HepG2 (cell line): ENCODE measurements around the gene CX3CR1. TPM values are rescaled to one million over a fixed set of nuclear protein-coding genes. Genes with fewer than 3 reads are reported as not detected.

Experiments
- ARNTL ChIP-seq: sonication (generic); formaldehyde crosslinking; IDR thresholded peaks from 2 replicates; pipeline ENCODE4 v1.4.0; 2020; ENCODE audit warnings: mild to moderate bottlenecking, missing genetic modification reagents
- HDAC6 ChIP-seq: fragments of 200-600 bp; sonication (generic); IDR thresholded peaks from 2 replicates; pipeline ENCODE4 v1.7.0; 2017; ENCODE audit warnings: mild to moderate bottlenecking, antibody characterized with exemption, low read length, low read depth
- KLF16 ChIP-seq, 2 experiments: sonication (generic) in 1 of 2; formaldehyde crosslinking in 1 of 2; IDR thresholded peaks; 2 replicates each; pipeline versions ENCODE4 v1.6.1 to v1.8.0; 2016 to 2023; ENCODE audit warnings: missing genetic modification reagents in 2 of 2, missing compliant biosample characterization in 1 of 2
- MYNN ChIP-seq: sonication (generic); formaldehyde crosslinking; IDR thresholded peaks from 2 replicates; pipeline ENCODE4 v1.4.0; 2020; ENCODE audit warnings: mild to moderate bottlenecking, low read depth, missing genetic modification reagents
- NR2F2 ChIP-seq: IDR thresholded peaks from 2 replicates; pipeline ENCODE4 v1.6.1; 2012; ENCODE audit warnings: low read depth, inconsistent platforms, borderline replicate concordance
- SALL1 ChIP-seq: sonication (generic); formaldehyde crosslinking; IDR thresholded peaks from 2 replicates; pipeline ENCODE4 v1.8.0; 2022; ENCODE audit warnings: mild to moderate bottlenecking, missing genetic modification reagents
- ZNF180 ChIP-seq: sonication (generic); formaldehyde crosslinking; IDR thresholded peaks from 2 replicates; pipeline ENCODE4 v1.4.0; 2020; ENCODE audit warnings: low read depth, missing genetic modification reagents, borderline replicate concordance
- ZNF816 ChIP-seq: sonication (generic); formaldehyde crosslinking; IDR thresholded peaks from 2 replicates; pipeline ENCODE4 v1.8.0; 2022; ENCODE audit warnings: missing genetic modification reagents, mild to moderate bottlenecking, borderline replicate concordance
- polyA plus RNA-seq, 8 experiments: library from polyadenylated mRNA; depleted of rRNA in 3 of 8; stranded (reverse) in 7 of 8; unstranded in 1 of 8; fragments of >200 nt; fragmentation: Illumina TruSeq in 4 of 8; extraction: Trizol in 4 of 8; gene quantifications; 2 replicates each; pipeline versions ENCODE4 v1.2.1 to v1.2.3, GENCODE V29; 2011 to 2016; ENCODE audit warnings: low read depth in 4 of 8, missing spikeins in 1 of 8, mixed read lengths in 1 of 8; ENCODE audit not compliant: insufficient read depth in 1 of 8
- total RNA-seq, 5 experiments: library from RNA; depleted of rRNA; stranded (reverse); fragments of >200 nt; fragmentation: Illumina TruSeq; extraction: Trizol; gene quantifications; 2 replicates each; pipeline ENCODE4 v1.2.3, GENCODE V29; 2016; ENCODE audit warnings: low read depth in 1 of 5
- TF ChIP-seq, protein P1 (sequence below): sonication (generic); formaldehyde crosslinking; IDR thresholded peaks from 2 replicates; pipeline ENCODE4 v1.4.0; 2020; ENCODE audit warnings: mild to moderate bottlenecking, low read depth, missing genetic modification reagents
- TF ChIP-seq, protein P2 (sequence below): IDR thresholded peaks from 2 replicates; pipeline ENCODE4 v1.4.0; 2020; ENCODE audit warnings: mild to moderate bottlenecking, missing genetic modification reagents
- TF ChIP-seq, protein P3 (sequence below): sonication (generic); formaldehyde crosslinking; IDR thresholded peaks from 2 replicates; pipeline ENCODE4 v1.4.0; 2020; ENCODE audit warnings: missing genetic modification reagents, mild to moderate bottlenecking, borderline replicate concordance
- TF ChIP-seq, protein P4 (sequence below): sonication (generic); formaldehyde crosslinking; IDR thresholded peaks from 2 replicates; pipeline ENCODE4 v1.5.0; 2020; ENCODE audit warnings: mild to moderate bottlenecking, missing genetic modification reagents, moderate library complexity
- TF ChIP-seq, protein P5 (sequence below): sonication (generic); formaldehyde crosslinking; IDR thresholded peaks from 2 replicates; pipeline ENCODE4 v1.8.0; 2022; ENCODE audit warnings: mild to moderate bottlenecking, missing genetic modification reagents

The CX3CR1 gene
- total and polyA plus RNA-seq, 2 of the 13 experiments (the other 11 are each of a cell fraction or from before 2014, with no cell fraction given): not detected

DNA sequence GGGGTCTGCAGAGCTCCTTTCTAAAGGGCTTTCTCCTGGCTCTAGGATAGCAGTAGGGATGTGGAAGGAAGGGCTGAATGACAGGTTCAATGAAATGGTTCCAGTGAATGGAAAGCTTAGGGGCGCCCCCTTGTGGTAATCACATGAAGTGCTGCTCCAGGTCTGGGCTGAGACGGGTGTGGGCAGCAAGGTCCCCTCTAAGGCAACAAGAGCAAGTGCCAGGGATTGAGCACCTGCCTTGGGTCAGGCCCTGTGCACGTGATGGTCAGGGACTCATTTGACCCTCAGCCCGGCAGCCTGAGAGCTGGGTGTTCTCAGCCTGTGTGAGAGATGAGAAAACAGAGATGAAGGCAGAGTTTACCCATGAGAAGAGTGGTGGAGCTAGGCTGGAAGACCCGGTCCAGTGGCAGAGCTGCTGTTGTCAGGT lies 12.1 kb upstream of the CX3CR1 start (continued):
- TF ChIP-seq, protein P1, sequence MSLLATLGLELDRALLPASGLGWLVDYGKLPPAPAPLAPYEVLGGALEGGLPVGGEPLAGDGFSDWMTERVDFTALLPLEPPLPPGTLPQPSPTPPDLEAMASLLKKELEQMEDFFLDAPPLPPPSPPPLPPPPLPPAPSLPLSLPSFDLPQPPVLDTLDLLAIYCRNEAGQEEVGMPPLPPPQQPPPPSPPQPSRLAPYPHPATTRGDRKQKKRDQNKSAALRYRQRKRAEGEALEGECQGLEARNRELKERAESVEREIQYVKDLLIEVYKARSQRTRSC (CRISPR knock-in tag): no peak
- TF ChIP-seq, protein P2, sequence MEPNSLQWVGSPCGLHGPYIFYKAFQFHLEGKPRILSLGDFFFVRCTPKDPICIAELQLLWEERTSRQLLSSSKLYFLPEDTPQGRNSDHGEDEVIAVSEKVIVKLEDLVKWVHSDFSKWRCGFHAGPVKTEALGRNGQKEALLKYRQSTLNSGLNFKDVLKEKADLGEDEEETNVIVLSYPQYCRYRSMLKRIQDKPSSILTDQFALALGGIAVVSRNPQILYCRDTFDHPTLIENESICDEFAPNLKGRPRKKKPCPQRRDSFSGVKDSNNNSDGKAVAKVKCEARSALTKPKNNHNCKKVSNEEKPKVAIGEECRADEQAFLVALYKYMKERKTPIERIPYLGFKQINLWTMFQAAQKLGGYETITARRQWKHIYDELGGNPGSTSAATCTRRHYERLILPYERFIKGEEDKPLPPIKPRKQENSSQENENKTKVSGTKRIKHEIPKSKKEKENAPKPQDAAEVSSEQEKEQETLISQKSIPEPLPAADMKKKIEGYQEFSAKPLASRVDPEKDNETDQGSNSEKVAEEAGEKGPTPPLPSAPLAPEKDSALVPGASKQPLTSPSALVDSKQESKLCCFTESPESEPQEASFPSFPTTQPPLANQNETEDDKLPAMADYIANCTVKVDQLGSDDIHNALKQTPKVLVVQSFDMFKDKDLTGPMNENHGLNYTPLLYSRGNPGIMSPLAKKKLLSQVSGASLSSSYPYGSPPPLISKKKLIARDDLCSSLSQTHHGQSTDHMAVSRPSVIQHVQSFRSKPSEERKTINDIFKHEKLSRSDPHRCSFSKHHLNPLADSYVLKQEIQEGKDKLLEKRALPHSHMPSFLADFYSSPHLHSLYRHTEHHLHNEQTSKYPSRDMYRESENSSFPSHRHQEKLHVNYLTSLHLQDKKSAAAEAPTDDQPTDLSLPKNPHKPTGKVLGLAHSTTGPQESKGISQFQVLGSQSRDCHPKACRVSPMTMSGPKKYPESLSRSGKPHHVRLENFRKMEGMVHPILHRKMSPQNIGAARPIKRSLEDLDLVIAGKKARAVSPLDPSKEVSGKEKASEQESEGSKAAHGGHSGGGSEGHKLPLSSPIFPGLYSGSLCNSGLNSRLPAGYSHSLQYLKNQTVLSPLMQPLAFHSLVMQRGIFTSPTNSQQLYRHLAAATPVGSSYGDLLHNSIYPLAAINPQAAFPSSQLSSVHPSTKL (CRISPR knock-in tag): peak; percentile 22; the same call in 1 of the 2 replicates
- TF ChIP-seq, protein P3, sequence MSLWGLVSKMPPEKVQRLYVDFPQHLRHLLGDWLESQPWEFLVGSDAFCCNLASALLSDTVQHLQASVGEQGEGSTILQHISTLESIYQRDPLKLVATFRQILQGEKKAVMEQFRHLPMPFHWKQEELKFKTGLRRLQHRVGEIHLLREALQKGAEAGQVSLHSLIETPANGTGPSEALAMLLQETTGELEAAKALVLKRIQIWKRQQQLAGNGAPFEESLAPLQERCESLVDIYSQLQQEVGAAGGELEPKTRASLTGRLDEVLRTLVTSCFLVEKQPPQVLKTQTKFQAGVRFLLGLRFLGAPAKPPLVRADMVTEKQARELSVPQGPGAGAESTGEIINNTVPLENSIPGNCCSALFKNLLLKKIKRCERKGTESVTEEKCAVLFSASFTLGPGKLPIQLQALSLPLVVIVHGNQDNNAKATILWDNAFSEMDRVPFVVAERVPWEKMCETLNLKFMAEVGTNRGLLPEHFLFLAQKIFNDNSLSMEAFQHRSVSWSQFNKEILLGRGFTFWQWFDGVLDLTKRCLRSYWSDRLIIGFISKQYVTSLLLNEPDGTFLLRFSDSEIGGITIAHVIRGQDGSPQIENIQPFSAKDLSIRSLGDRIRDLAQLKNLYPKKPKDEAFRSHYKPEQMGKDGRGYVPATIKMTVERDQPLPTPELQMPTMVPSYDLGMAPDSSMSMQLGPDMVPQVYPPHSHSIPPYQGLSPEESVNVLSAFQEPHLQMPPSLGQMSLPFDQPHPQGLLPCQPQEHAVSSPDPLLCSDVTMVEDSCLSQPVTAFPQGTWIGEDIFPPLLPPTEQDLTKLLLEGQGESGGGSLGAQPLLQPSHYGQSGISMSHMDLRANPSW (CRISPR knock-in tag): no peak
- TF ChIP-seq KLF16 (CRISPR knock-in tag; IDR thresholded peaks at IDR 0.05) (peak in 1 of 2 experiments; percentile 29; a peak in 1 of 4 replicates), ARNTL (no peak), HDAC6 (no peak), NR2F2 (no peak), SALL1 (CRISPR knock-in tag) (peak; percentile 67), MYNN (CRISPR knock-in tag) (no peak), ZNF180 (CRISPR knock-in tag) (no peak), ZNF816 (CRISPR knock-in tag) (no peak)
- TF ChIP-seq, protein P4, sequence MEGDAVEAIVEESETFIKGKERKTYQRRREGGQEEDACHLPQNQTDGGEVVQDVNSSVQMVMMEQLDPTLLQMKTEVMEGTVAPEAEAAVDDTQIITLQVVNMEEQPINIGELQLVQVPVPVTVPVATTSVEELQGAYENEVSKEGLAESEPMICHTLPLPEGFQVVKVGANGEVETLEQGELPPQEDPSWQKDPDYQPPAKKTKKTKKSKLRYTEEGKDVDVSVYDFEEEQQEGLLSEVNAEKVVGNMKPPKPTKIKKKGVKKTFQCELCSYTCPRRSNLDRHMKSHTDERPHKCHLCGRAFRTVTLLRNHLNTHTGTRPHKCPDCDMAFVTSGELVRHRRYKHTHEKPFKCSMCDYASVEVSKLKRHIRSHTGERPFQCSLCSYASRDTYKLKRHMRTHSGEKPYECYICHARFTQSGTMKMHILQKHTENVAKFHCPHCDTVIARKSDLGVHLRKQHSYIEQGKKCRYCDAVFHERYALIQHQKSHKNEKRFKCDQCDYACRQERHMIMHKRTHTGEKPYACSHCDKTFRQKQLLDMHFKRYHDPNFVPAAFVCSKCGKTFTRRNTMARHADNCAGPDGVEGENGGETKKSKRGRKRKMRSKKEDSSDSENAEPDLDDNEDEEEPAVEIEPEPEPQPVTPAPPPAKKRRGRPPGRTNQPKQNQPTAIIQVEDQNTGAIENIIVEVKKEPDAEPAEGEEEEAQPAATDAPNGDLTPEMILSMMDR (CRISPR knock-in tag): peak; percentile 86
- TF ChIP-seq, protein P5, sequence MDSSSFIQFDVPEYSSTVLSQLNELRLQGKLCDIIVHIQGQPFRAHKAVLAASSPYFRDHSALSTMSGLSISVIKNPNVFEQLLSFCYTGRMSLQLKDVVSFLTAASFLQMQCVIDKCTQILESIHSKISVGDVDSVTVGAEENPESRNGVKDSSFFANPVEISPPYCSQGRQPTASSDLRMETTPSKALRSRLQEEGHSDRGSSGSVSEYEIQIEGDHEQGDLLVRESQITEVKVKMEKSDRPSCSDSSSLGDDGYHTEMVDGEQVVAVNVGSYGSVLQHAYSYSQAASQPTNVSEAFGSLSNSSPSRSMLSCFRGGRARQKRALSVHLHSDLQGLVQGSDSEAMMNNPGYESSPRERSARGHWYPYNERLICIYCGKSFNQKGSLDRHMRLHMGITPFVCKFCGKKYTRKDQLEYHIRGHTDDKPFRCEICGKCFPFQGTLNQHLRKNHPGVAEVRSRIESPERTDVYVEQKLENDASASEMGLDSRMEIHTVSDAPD (CRISPR knock-in tag): no peak
